Astrocyte (in vitro differentiated cells and primary cell): ENCODE measurements around the gene CRTC1.
"Not testable (repeated sequence)": the region's sequence is repeated elsewhere in the genome, so short reads cannot be mapped to it uniquely, and the experiment has no call there.

Experiments used
- CTCF ChIP-seq: IDR thresholded peaks from 2 replicates; pipeline ENCODE4 v1.5.1; 2011; ENCODE audit warnings: low read depth, mild to moderate bottlenecking, inconsistent platforms, low read length, moderate library complexity; ENCODE audit not compliant: insufficient read depth
- EZH2 ChIP-seq: IDR thresholded peaks from 2 replicates; pipeline ENCODE4 v1.6.1; 2012; ENCODE audit warnings: mild to moderate bottlenecking, low read length, inconsistent platforms; ENCODE audit not compliant: insufficient read depth

- not testable (repeated sequence) for TF ChIP-seq CTCF, EZH2
These were observed 3.3 kb upstream of the CRTC1 start for GRCh38 chr19:18680148-18680547.
